Measurements from ENCODE around the gene ANXA11.
"Not testable (repeated sequence)": the region's sequence is repeated elsewhere in the genome, so short reads cannot be mapped to it uniquely, and the experiment has no call there.

ANXA11 gene

GRCh38 chr10:80205477-80206276 is at the start of gene ANXA11:
TSS of gene ANXA11 (minus strand) at chr10:80205537. CDS start at chr10:80172861, 32,676 bp downstream.
- no peak for DNase-seq

GRCh38 chr10:80254726-80255125 is 49.4 kb upstream of the ANXA11 start:
- not testable (repeated sequence) for DNase-seq

- not testable (repeated sequence) for DNase-seq
These were observed 48.6 kb upstream of the ANXA11 start for GRCh38 chr10:80253963-80254271.

- DNase-seq: no peak
These were observed 48.1 kb upstream of the ANXA11 start for GRCh38 chr10:80253266-80253962.

- no peak for DNase-seq
These were observed 47.1 kb upstream of the ANXA11 start for GRCh38 chr10:80252296-80252887.

GRCh38 chr10:80251703-80252280 is 46.5 kb upstream of the ANXA11 start:
- not testable (repeated sequence) for DNase-seq

- not testable (repeated sequence) for DNase-seq
These were observed 45.1 kb upstream of the ANXA11 start for GRCh38 chr10:80250399-80250798.

GRCh38 chr10:80249906-80250305 is 44.6 kb upstream of the ANXA11 start:
- DNase-seq: not testable (repeated sequence)

GRCh38 chr10:80247611-80248010 is 42.3 kb upstream of the ANXA11 start:
- DNase-seq: not testable (repeated sequence)

- not testable (repeated sequence) for DNase-seq
These were observed 39.0 kb upstream of the ANXA11 start for GRCh38 chr10:80244371-80244770.

GRCh38 chr10:80242341-80242740 is 37.0 kb upstream of the ANXA11 start:
- not testable (repeated sequence) for DNase-seq

- DNase-seq: not testable (repeated sequence)
These were observed 31.1 kb upstream of the ANXA11 start for GRCh38 chr10:80236457-80236856.

GRCh38 chr10:80234331-80235235 is 29.2 kb upstream of the ANXA11 start:
- DNase-seq: not testable (repeated sequence)

- not testable (repeated sequence) for DNase-seq
These were observed 28.5 kb upstream of the ANXA11 start for GRCh38 chr10:80233871-80234270.

GRCh38 chr10:80226723-80227122 is 21.4 kb upstream of the ANXA11 start:
- DNase-seq: not testable (repeated sequence)

GRCh38 chr10:80223031-80223419 is 17.7 kb upstream of the ANXA11 start:
- DNase-seq: not testable (repeated sequence)

GRCh38 chr10:80218878-80219277 is 13.5 kb upstream of the ANXA11 start:
- not testable (repeated sequence) for DNase-seq

- not testable (repeated sequence) for DNase-seq
These were observed 9.1 kb upstream of the ANXA11 start for GRCh38 chr10:80214368-80214982.

- DNase-seq: not testable (repeated sequence)
These were observed 7.3 kb upstream of the ANXA11 start for GRCh38 chr10:80212535-80213115.

GRCh38 chr10:80211786-80212185 is 6.4 kb upstream of the ANXA11 start:
- no peak for DNase-seq

GRCh38 chr10:80210259-80210658 is 4.9 kb upstream of the ANXA11 start:
- no peak for DNase-seq
